ENCODE measurements around the gene PLXNA2. TPM values are rescaled to one million over a fixed set of nuclear protein-coding genes. Genes with fewer than 3 reads are reported as not detected.

PLXNA2 gene
- total RNA-seq, 2 experiments from 2014 or later = 0.84 to 1.6 TPM

- Mint-ChIP-seq H3K36me3 (ENCODE audit: low read depth) (no peaks in the 10 kb centered on the region), H3K27ac (no peak overlapping the region), H3K4me1 (ENCODE audit: low read depth) (no peaks in the 10 kb centered on the region), H3K4me3 (no peak overlapping the region), H3K9me3 (ENCODE audit: insufficient read depth) (no peaks in the 10 kb centered on the region), H3K27me3 (ENCODE audit: low read depth) (peaks cover 15% of the 10 kb centered on the region)
- DNase-seq (no peak), ATAC-seq (no peak)
- CTCF ChIA-PET = no interaction called here
- POLR2A ChIA-PET = no interaction called here
Measured at GRCh38 chr1:208276757-208277435, 32.7 kb upstream of the PLXNA2 start.

- H3K27me3 Mint-ChIP-seq (ENCODE audit: low read depth) = peaks cover 19% of the 10 kb centered on the region
- H3K36me3 Mint-ChIP-seq (ENCODE audit: low read depth) = no peaks in the 10 kb centered on the region
- POLR2A ChIA-PET = no interaction called here
- H3K9me3 Mint-ChIP-seq (ENCODE audit: insufficient read depth) = no peaks in the 10 kb centered on the region
- no peak overlapping the region for H3K27ac Mint-ChIP-seq
- ATAC-seq (no peak), DNase-seq (no peak)
- no peaks in the 10 kb centered on the region for H3K4me1 Mint-ChIP-seq (ENCODE audit: low read depth)
- CTCF ChIA-PET = no interaction called here
- H3K4me3 Mint-ChIP-seq = no peak overlapping the region
Measured at GRCh38 chr1:208275083-208275482, 30.9 kb upstream of the PLXNA2 start.

GRCh38 chr1:208273386-208274017 lies 29.3 kb upstream of the PLXNA2 start:
- Mint-ChIP-seq H3K27me3 (ENCODE audit: low read depth) (peaks cover 23% of the 10 kb centered on the region), H3K4me3 (no peak overlapping the region), H3K27ac (no peak overlapping the region), H3K36me3 (ENCODE audit: low read depth) (no peaks in the 10 kb centered on the region), H3K9me3 (ENCODE audit: insufficient read depth) (no peaks in the 10 kb centered on the region), H3K4me1 (ENCODE audit: low read depth) (no peaks in the 10 kb centered on the region)
- ATAC-seq = no peak
- no peak for DNase-seq
- ChIA-PET CTCF (no interaction called here), POLR2A (no interaction called here)

GRCh38 chr1:208272713-208273112 lies 28.5 kb upstream of the PLXNA2 start:
- Mint-ChIP-seq H3K27me3 (ENCODE audit: low read depth) (peaks cover 21% of the 10 kb centered on the region), H3K9me3 (ENCODE audit: insufficient read depth) (no peaks in the 10 kb centered on the region), H3K4me1 (ENCODE audit: low read depth) (no peaks in the 10 kb centered on the region), H3K27ac (no peak overlapping the region), H3K4me3 (no peak overlapping the region), H3K36me3 (ENCODE audit: low read depth) (no peaks in the 10 kb centered on the region)
- no peak for ATAC-seq
- no peak for DNase-seq
- ChIA-PET POLR2A (no interaction called here), CTCF (no interaction called here)

GRCh38 chr1:208272311-208272710 lies 28.1 kb upstream of the PLXNA2 start:
- ATAC-seq (no peak), DNase-seq (no peak)
- Mint-ChIP-seq H3K9me3 (ENCODE audit: insufficient read depth) (no peaks in the 10 kb centered on the region), H3K4me1 (ENCODE audit: low read depth) (no peaks in the 10 kb centered on the region), H3K4me3 (no peak overlapping the region), H3K27me3 (ENCODE audit: low read depth) (peaks cover 20% of the 10 kb centered on the region), H3K27ac (no peak overlapping the region), H3K36me3 (ENCODE audit: low read depth) (no peaks in the 10 kb centered on the region)
- ChIA-PET CTCF (no interaction called here), POLR2A (no interaction called here)

- peaks cover 15% of the 10 kb centered on the region for H3K27me3 Mint-ChIP-seq (ENCODE audit: low read depth)
- DNase-seq = no peak
- H3K36me3 Mint-ChIP-seq (ENCODE audit: low read depth) = no peaks in the 10 kb centered on the region
- H3K4me1 Mint-ChIP-seq (ENCODE audit: low read depth) = no peaks in the 10 kb centered on the region
- no peak overlapping the region for H3K4me3 Mint-ChIP-seq
- POLR2A ChIA-PET = no interaction called here
- ATAC-seq = no peak
- no peak overlapping the region for H3K27ac Mint-ChIP-seq
- no peaks in the 10 kb centered on the region for H3K9me3 Mint-ChIP-seq (ENCODE audit: insufficient read depth)
- CTCF ChIA-PET = no interaction called here
Measured at GRCh38 chr1:208271236-208271635, 27.1 kb upstream of the PLXNA2 start.

- POLR2A ChIA-PET = no interaction called here
- no peak overlapping the region for H3K27ac Mint-ChIP-seq
- CTCF ChIA-PET = no interaction called here
Measured at GRCh38 chr1:208270651-208271141, 26.5 kb upstream of the PLXNA2 start.

GRCh38 chr1:208269338-208269666 lies 25.1 kb upstream of the PLXNA2 start:
- Mint-ChIP-seq H3K4me1 (ENCODE audit: low read depth) (no peaks in the 10 kb centered on the region), H3K9me3 (ENCODE audit: insufficient read depth) (no peaks in the 10 kb centered on the region), H3K27ac (no peak overlapping the region), H3K27me3 (ENCODE audit: low read depth) (peaks cover 19% of the 10 kb centered on the region), H3K36me3 (ENCODE audit: low read depth) (no peaks in the 10 kb centered on the region), H3K4me3 (no peak overlapping the region)
- no peak for DNase-seq
- CTCF ChIA-PET = no interaction called here
- ATAC-seq = no peak
- POLR2A ChIA-PET = no interaction called here

More at GRCh38 chr1:208270651-208271141, 26.5 kb upstream of the PLXNA2 start:
- no peak for DNase-seq
- Mint-ChIP-seq H3K4me3 (no peak overlapping the region), H3K4me1 (ENCODE audit: low read depth) (no peaks in the 10 kb centered on the region), H3K9me3 (ENCODE audit: insufficient read depth) (no peaks in the 10 kb centered on the region), H3K27me3 (ENCODE audit: low read depth) (peaks cover 15% of the 10 kb centered on the region), H3K36me3 (ENCODE audit: low read depth) (no peaks in the 10 kb centered on the region)
- ATAC-seq = no peak

GRCh38 chr1:208268541-208269337 lies 24.6 kb upstream of the PLXNA2 start:
- Mint-ChIP-seq H3K27me3 (ENCODE audit: low read depth) (peaks cover 22% of the 10 kb centered on the region), H3K4me3 (no peak overlapping the region), H3K9me3 (ENCODE audit: insufficient read depth) (no peaks in the 10 kb centered on the region), H3K4me1 (ENCODE audit: low read depth) (no peaks in the 10 kb centered on the region), H3K36me3 (ENCODE audit: low read depth) (no peaks in the 10 kb centered on the region), H3K27ac (no peak overlapping the region)
- DNase-seq (no peak), ATAC-seq (no peak)
- ChIA-PET POLR2A (no interaction called here), CTCF (no interaction called here)

- ATAC-seq = no peak
Measured at GRCh38 chr1:208265525-208265924, 21.3 kb upstream of the PLXNA2 start.

GRCh38 chr1:208265122-208265469 lies 20.9 kb upstream of the PLXNA2 start:
- Mint-ChIP-seq H3K4me1 (ENCODE audit: low read depth) (no peaks in the 10 kb centered on the region), H3K9me3 (ENCODE audit: insufficient read depth) (no peaks in the 10 kb centered on the region), H3K36me3 (ENCODE audit: low read depth) (no peaks in the 10 kb centered on the region), H3K27me3 (ENCODE audit: low read depth) (peaks cover 18% of the 10 kb centered on the region), H3K27ac (no peak overlapping the region), H3K4me3 (no peak overlapping the region)
- ChIA-PET POLR2A (no interaction called here), CTCF (no interaction called here)
- DNase-seq = no peak
- no peak for ATAC-seq

More at GRCh38 chr1:208265525-208265924, 21.3 kb upstream of the PLXNA2 start:
- no peak overlapping the region for H3K27ac Mint-ChIP-seq
- H3K4me3 Mint-ChIP-seq = no peak overlapping the region
- H3K9me3 Mint-ChIP-seq (ENCODE audit: insufficient read depth) = no peaks in the 10 kb centered on the region
- H3K36me3 Mint-ChIP-seq (ENCODE audit: low read depth) = no peaks in the 10 kb centered on the region
- no peaks in the 10 kb centered on the region for H3K4me1 Mint-ChIP-seq (ENCODE audit: low read depth)
- ChIA-PET POLR2A (no interaction called here), CTCF (no interaction called here)
- H3K27me3 Mint-ChIP-seq (ENCODE audit: low read depth) = peaks cover 20% of the 10 kb centered on the region
- DNase-seq = no peak

GRCh38 chr1:208264469-208265121 lies 20.4 kb upstream of the PLXNA2 start:
- no peak overlapping the region for H3K4me3 Mint-ChIP-seq
- ChIA-PET POLR2A (interaction anchor here (0.7 kb wide), 1 partner anchor 712 kb away, joined by 3 read pairs; no protein-coding TSS in a partner anchor), CTCF (no interaction called here)
- no peaks in the 10 kb centered on the region for H3K9me3 Mint-ChIP-seq (ENCODE audit: insufficient read depth)
- DNase-seq (no peak), ATAC-seq (no peak)
- no peak overlapping the region for H3K27ac Mint-ChIP-seq
- H3K36me3 Mint-ChIP-seq (ENCODE audit: low read depth) = no peaks in the 10 kb centered on the region
- no peaks in the 10 kb centered on the region for H3K4me1 Mint-ChIP-seq (ENCODE audit: low read depth)
- H3K27me3 Mint-ChIP-seq (ENCODE audit: low read depth) = peaks cover 18% of the 10 kb centered on the region
